GM12873 (cell line): Measurements from ENCODE around the gene COL6A6.

Source experiments
- CTCF ChIP-seq: IDR thresholded peaks from 2 replicates; pipeline ENCODE4 v1.5.1; 2012; ENCODE audit warnings: low read depth, mild to moderate bottlenecking, moderate library complexity, low read length, control low read depth; ENCODE audit not compliant: insufficient read depth; ENCODE audit errors: missing control alignments

Gene COL6A6

GRCh38 chr3:130533247-130533646 is 16.3 kb downstream of the COL6A6 start:
- no peak for TF ChIP-seq CTCF

GRCh38 chr3:130537673-130538304 is 20.8 kb downstream of the COL6A6 start:
- no peak for TF ChIP-seq CTCF

GRCh38 chr3:130539005-130539404 is 22.0 kb downstream of the COL6A6 start:
- peak; percentile 71 for TF ChIP-seq CTCF

- no peak for TF ChIP-seq CTCF
These were observed 26.3 kb downstream of the COL6A6 start for GRCh38 chr3:130543322-130543721.

GRCh38 chr3:130546920-130547679 is 30.1 kb downstream of the COL6A6 start:
- TF ChIP-seq CTCF, result no peak

- TF ChIP-seq CTCF, result no peak
These were observed 31.4 kb downstream of the COL6A6 start for GRCh38 chr3:130548356-130548755.

- TF ChIP-seq CTCF, result no peak
These were observed 40.5 kb downstream of the COL6A6 start for GRCh38 chr3:130557336-130558035.
